Esophagus muscularis mucosa (tissue), 4 donors: ENCODE results near the gene RER1. TPM values are rescaled to one million over a fixed set of nuclear protein-coding genes. Genes with fewer than 3 reads are reported as not detected.

Experiments used
- DNase-seq: peaks from one replicate; pipeline ENCODE4 v3.0.0-alpha.2; 2017; ENCODE audit errors: extremely low spot score
- H3K27ac ChIP-seq, 4 donors: fragments of 200-600 bp; sonication (generic); replicated peaks in 1 of 4; 1 replicate in 3 of 4; 2 replicates in 1 of 4; pipeline ENCODE4 v1.5.1; 2016 to 2019; ENCODE audit warnings: mild to moderate bottlenecking in 1 of 4
- H3K27me3 ChIP-seq, 4 donors: fragments of 200-600 bp; sonication (generic); one replicate each; pipeline versions ENCODE4 v1.5.1 to v1.6.0; 2016 to 2019
- H3K36me3 ChIP-seq, 4 donors: fragments of 200-600 bp; sonication (generic); one replicate each; pipeline ENCODE4 v1.5.1; 2016 to 2019
- H3K4me1 ChIP-seq, 4 donors: fragments of 200-600 bp; sonication (generic); one replicate each; pipeline ENCODE4 v1.5.1; 2016 to 2019
- H3K4me3 ChIP-seq, 4 donors: fragments of 200-600 bp; sonication (generic); 1 replicate in 2 of 4; 2 replicates in 2 of 4; pipeline ENCODE4 v1.5.1; 2016 to 2019; ENCODE audit warnings: mild to moderate bottlenecking in 4 of 4, moderate library complexity in 1 of 4
- H3K9me3 ChIP-seq, 4 donors: fragments of 200-600 bp; sonication (generic); 1 replicate in 3 of 4; 2 replicates in 1 of 4; pipeline ENCODE4 v1.5.1; 2016 to 2019
- CTCF ChIP-seq, 3 experiments: fragments of 200-600 bp in 2 of 3; fragments of 450-650 bp in 1 of 3; sonication (generic) in 2 of 3; IDR thresholded peaks; one replicate each; pipeline ENCODE4 v1.5.1; 2017 to 2019; ENCODE audit warnings: antibody characterized with exemption in 3 of 3, mild to moderate bottlenecking in 2 of 3, moderate library complexity in 1 of 3
- EP300 ChIP-seq: sonication (generic); formaldehyde crosslinking; IDR thresholded peaks from one replicate; pipeline ENCODE4 v1.6.1; 2017; ENCODE audit warnings: antibody characterized with exemption
- POLR2A ChIP-seq: fragments of 450-650 bp; IDR thresholded peaks from one replicate; pipeline ENCODE4 v1.6.1; 2017; ENCODE audit warnings: antibody characterized with exemption, moderate library complexity, mild to moderate bottlenecking, low read depth
- POLR2AphosphoS5 ChIP-seq, 2 donors: sonication (generic); formaldehyde crosslinking; IDR thresholded peaks; one replicate each; pipeline ENCODE4 v1.6.1; 2017; ENCODE audit warnings: antibody characterized with exemption in 2 of 2
- WGBS: methylation state at CpG from one replicate; pipeline ENCODE4 v1.1.5; 2018; 5-methylcytosine and 5-hydroxymethylcytosine counted together
- intact Hi-C: fragments of 100-400 bp; cut with DNase I; formaldehyde crosslinking; loops from one replicate; pipeline ENCODE4 v1.15.1; 2023
- total RNA-seq, 4 donors: library from RNA; depleted of rRNA; stranded (reverse); fragments of >200 nt; gene quantifications; one replicate each; pipeline versions ENCODE4 v1.1.0 to v1.2.1, GENCODE V29; 2016

RER1 gene
- total RNA-seq, 4 donors from 2014 or later = 47.3 to 67.3 (median 56.4) TPM

- peaks cover 27 to 73% (median 63%) of the 10 kb centered on the region in 4 donors for H3K36me3 ChIP-seq
These were observed 16.3 kb downstream of the RER1 start for GRCh38 chr1:2407991-2408275.

GRCh38 chr1:2408456-2408855, 16.8 kb downstream of the RER1 start:
- no peak overlapping the region for H3K4me3 ChIP-seq
- WGBS = 90% methylated on average over 2 of the region's 24 CpGs
- no peak for TF ChIP-seq CTCF (IDR thresholded peaks at IDR 0.05)
- no peaks in the 10 kb centered on the region for H3K9me3 ChIP-seq
- H3K27ac ChIP-seq = no peak overlapping the region
- DNase-seq = no peak
- intact Hi-C loops = no loop called here
- H3K4me1 ChIP-seq = peaks cover 14 to 24% (median 17%) of the 10 kb centered on the region in 4 donors
- H3K27me3 ChIP-seq = no peaks in the 10 kb centered on the region
- H3K36me3 ChIP-seq = peaks cover 24 to 68% (median 58%) of the 10 kb centered on the region in 4 donors

More at GRCh38 chr1:2407991-2408275, 16.3 kb downstream of the RER1 start:
- Histone ChIP-seq H3K27ac (no peak overlapping the region), H3K9me3 (no peaks in the 10 kb centered on the region), H3K4me3 (no peak overlapping the region), H3K4me1 (peaks cover 9 to 19% (median 12%) of the 10 kb centered on the region in 4 donors), H3K27me3 (no peaks in the 10 kb centered on the region)
- intact Hi-C loops = no loop called here
- no peak for TF ChIP-seq CTCF (IDR thresholded peaks at IDR 0.05)
- TF ChIP-seq EP300 = no peak
- no peak for TF ChIP-seq POLR2A
- TF ChIP-seq POLR2AphosphoS5 (IDR thresholded peaks at IDR 0.05) = no peak
- WGBS = 83% methylated on average over 7 of the region's 8 CpGs
- DNase-seq = no peak

GRCh38 chr1:2408859-2409276, 17.2 kb downstream of the RER1 start:
- no peak overlapping the region for H3K27ac ChIP-seq
- DNase-seq = no peak

GRCh38 chr1:2409745-2410144, 18.1 kb downstream of the RER1 start:
- intact Hi-C loops = loop anchor here (5.0 kb wide), 2 partner anchors 118 to 233 kb away; partner anchors contain the start of gene PANK4
- DNase-seq = no peak
- Histone ChIP-seq H3K4me3 (no peak overlapping the region), H3K9me3 (no peaks in the 10 kb centered on the region), H3K27ac (no peak overlapping the region), H3K4me1 (peaks cover 27 to 37% (median 30%) of the 10 kb centered on the region in 4 donors), H3K27me3 (no peaks in the 10 kb centered on the region), H3K36me3 (peaks cover 13 to 55% (median 45%) of the 10 kb centered on the region in 4 donors)
- TF ChIP-seq EP300 (no peak), CTCF (IDR thresholded peaks at IDR 0.05) (no peak), POLR2AphosphoS5 (IDR thresholded peaks at IDR 0.05) (no peak), POLR2A (no peak)
- 91% methylated on average over 8 of the region's 12 CpGs for WGBS

More at GRCh38 chr1:2408859-2409276, 17.2 kb downstream of the RER1 start:
- Histone ChIP-seq H3K9me3 (no peaks in the 10 kb centered on the region), H3K4me3 (no peak overlapping the region), H3K4me1 (peaks cover 18 to 28% (median 21%) of the 10 kb centered on the region in 4 donors), H3K36me3 (peaks cover 20 to 64% (median 54%) of the 10 kb centered on the region in 4 donors), H3K27me3 (no peaks in the 10 kb centered on the region)
- 88% methylated on average over 11 of the region's 13 CpGs for WGBS
- intact Hi-C loops = no loop called here
- TF ChIP-seq POLR2AphosphoS5 (IDR thresholded peaks at IDR 0.05) = no peak
- no peak for TF ChIP-seq EP300
- no peak for TF ChIP-seq POLR2A
- TF ChIP-seq CTCF (IDR thresholded peaks at IDR 0.05) = no peak
